ENCODE measurements around the gene PKN3. TPM values are rescaled to one million over a fixed set of nuclear protein-coding genes. Genes with fewer than 3 reads are reported as not detected.

The PKN3 gene
- total and polyA plus RNA-seq, 2 donors (not counting 1 experiment from before 2014, with no cell fraction given), result 1.4 to 3.7 TPM

DNA sequence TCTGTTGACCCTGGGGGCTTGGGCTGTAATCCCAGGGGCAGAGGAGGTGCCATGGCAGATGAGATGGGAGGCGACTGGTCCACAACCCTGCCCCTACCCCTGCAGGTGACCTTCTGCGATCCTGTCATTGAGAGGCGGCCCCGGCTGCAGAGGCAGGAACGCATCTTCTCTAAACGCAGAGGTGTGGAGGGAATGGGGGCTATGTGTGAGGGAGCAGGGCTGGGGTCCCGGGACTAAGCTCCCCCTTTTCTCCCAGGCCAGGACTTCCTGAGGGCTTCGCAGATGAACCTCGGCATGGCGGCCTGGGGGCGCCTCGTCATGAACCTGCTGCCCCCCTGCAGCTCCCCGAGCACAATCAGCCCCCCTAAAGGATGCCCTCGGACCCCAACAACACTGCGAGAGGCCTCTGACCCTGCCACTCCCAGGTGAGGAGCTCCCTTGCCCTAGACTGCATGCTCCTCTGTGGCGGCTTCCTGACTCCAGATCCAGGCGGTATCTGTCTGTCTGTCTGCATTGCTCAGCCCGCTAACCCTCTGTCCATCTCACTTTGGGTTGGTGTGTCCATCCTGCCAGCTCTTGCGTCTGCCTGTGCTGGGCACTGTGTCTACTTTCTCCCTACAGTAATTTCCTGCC lies 11.8 kb downstream of the PKN3 start:
- Histone ChIP-seq H3K9me3 (ENCODE audit: control extremely low read depth in 1 of 3, control insufficient read depth in 2 of 3, insufficient read depth in 1 of 3, low read length in 2 of 3) (no peaks in the 10 kb centered on the region), H3K9ac (ENCODE audit: low read length) (no peak overlapping the region), H3K36me3 (replicated peaks in 1 of 2; ENCODE audit: control extremely low read depth in 1 of 2, control insufficient read depth in 1 of 2, extremely low read depth in 1 of 2, insufficient read depth in 2 of 2, low read length in 1 of 2) (no peaks in the 10 kb centered on the region), H3K27ac (ENCODE audit: low read length in 2 of 2) (no peak overlapping the region), H2AFZ (ENCODE audit: insufficient read depth, low read depth, low read length, poor library complexity, severe bottlenecking) (no peak overlapping the region), H3K27me3 (replicated peaks in 1 of 4; ENCODE audit: control extremely low read depth in 1 of 4, control insufficient read depth in 3 of 4, insufficient read depth in 4 of 4, low read length in 3 of 4) (no peaks in the 10 kb centered on the region), H3K4me3 (ENCODE audit: control extremely low read depth in 1 of 5, extremely low read depth in 1 of 5, insufficient read depth in 1 of 5, low read depth in 2 of 5, low read length in 4 of 5) (no peak overlapping the region), H4K20me1 (ENCODE audit: control insufficient read depth, insufficient read depth, low read length, poor library complexity, severe bottlenecking) (no peaks in the 10 kb centered on the region), H3K4me2 (replicated peaks; ENCODE audit: low read depth, low read length, poor library complexity, severe bottlenecking) (no peak overlapping the region), H3K79me2 (ENCODE audit: control insufficient read depth, insufficient read depth, low read length) (no peaks in the 10 kb centered on the region), H3K4me1 (ENCODE audit: control insufficient read depth in 2 of 2, insufficient read depth in 2 of 2, low read length in 2 of 2) (no peaks in the 10 kb centered on the region)
- H3K27me3 Mint-ChIP-seq, result no peaks in the 10 kb centered on the region
- ChIA-PET CTCF (no interaction called here), POLR2A (no interaction called here)
- TF ChIP-seq EZH2 (IDR thresholded peaks at IDR 0.05; ENCODE audit: borderline replicate concordance, insufficient read depth, low read depth, low read length, poor library complexity, severe bottlenecking), result no peak
- TF ChIP-seq, protein P1, sequence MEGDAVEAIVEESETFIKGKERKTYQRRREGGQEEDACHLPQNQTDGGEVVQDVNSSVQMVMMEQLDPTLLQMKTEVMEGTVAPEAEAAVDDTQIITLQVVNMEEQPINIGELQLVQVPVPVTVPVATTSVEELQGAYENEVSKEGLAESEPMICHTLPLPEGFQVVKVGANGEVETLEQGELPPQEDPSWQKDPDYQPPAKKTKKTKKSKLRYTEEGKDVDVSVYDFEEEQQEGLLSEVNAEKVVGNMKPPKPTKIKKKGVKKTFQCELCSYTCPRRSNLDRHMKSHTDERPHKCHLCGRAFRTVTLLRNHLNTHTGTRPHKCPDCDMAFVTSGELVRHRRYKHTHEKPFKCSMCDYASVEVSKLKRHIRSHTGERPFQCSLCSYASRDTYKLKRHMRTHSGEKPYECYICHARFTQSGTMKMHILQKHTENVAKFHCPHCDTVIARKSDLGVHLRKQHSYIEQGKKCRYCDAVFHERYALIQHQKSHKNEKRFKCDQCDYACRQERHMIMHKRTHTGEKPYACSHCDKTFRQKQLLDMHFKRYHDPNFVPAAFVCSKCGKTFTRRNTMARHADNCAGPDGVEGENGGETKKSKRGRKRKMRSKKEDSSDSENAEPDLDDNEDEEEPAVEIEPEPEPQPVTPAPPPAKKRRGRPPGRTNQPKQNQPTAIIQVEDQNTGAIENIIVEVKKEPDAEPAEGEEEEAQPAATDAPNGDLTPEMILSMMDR (IDR thresholded peaks at IDR 0.05), result no peak
- no peak overlapping the region for H3K27ac Mint-ChIP-seq
- H3K4me1 Mint-ChIP-seq, result no peaks in the 10 kb centered on the region
- no peaks in the 10 kb centered on the region for H3K9me3 Mint-ChIP-seq (ENCODE audit: insufficient read depth)
- ATAC-seq (ENCODE audit: low read depth) (no peak), DNase-seq (no peak)
- 96% methylated on average over 14 of the region's 19 CpGs for WGBS (ENCODE audit: insufficient coverage)
- H3K4me3 Mint-ChIP-seq, result no peak overlapping the region
- intact Hi-C loops (cut with micrococcal nuclease), result no loop called here

DNA sequence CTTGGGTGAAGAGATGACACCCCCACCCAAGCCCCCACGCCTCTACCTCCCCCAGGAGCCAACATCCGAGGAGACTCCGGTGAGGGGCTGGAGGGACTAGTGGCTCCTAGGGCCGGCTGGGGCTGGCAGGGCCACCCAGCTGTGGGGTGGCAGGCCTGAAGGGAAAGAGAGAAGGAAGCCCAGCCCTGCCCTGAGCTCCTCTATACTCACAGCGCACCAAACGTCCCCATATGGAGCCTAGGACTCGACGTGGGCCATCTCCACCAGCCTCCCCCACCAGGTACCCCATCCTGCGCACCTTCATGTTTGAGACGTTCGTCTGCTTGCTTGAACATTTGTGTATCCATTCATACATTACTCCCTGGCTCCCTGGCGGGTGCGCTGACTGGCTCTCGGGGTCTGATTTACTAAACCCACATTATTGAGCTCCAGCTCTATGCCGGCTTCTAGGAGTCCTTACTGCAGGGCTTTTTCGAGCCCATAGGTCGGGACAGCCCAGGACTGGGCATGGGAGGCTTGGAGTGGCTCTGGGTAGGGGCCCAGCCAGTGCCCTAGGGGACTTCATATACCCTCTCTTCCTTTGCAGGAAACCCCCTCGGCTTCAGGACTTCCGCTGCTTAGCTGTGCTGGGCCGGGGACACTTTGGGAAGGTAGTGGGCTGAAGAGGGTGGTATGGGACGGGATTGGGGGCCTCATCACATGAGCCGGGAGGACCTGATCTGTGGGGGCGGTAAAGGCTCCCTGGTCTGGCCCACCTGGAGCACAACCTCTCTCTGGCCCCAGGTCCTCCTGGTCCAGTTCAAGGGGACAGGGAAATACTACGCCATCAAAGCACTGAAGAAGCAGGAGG lies 12.5 kb downstream of the PKN3 start:
- WGBS (ENCODE audit: insufficient coverage), result 89% methylated on average over 15 of the region's 24 CpGs
- Mint-ChIP-seq H3K4me1 (no peaks in the 10 kb centered on the region), H3K4me3 (no peak overlapping the region), H3K27me3 (no peaks in the 10 kb centered on the region), H3K27ac (no peak overlapping the region), H3K9me3 (ENCODE audit: insufficient read depth) (no peaks in the 10 kb centered on the region)
- no peaks in the 10 kb centered on the region for H4K20me1 ChIP-seq (ENCODE audit: control insufficient read depth, insufficient read depth, low read length, poor library complexity, severe bottlenecking)
- DNase-seq, result no peak
- ChIA-PET POLR2A (no interaction called here), CTCF (no interaction called here)
- H3K9ac ChIP-seq (ENCODE audit: low read length), result no peak overlapping the region
- H3K4me1 ChIP-seq (ENCODE audit: control insufficient read depth in 2 of 2, insufficient read depth in 2 of 2, low read length in 2 of 2), result no peaks in the 10 kb centered on the region
- H3K79me2 ChIP-seq (ENCODE audit: control insufficient read depth, insufficient read depth, low read length), result no peaks in the 10 kb centered on the region
- H2AFZ ChIP-seq (ENCODE audit: insufficient read depth, low read depth, low read length, poor library complexity, severe bottlenecking), result no peak overlapping the region
- no peaks in the 10 kb centered on the region for H3K36me3 ChIP-seq (replicated peaks in 1 of 2; ENCODE audit: control extremely low read depth in 1 of 2, control insufficient read depth in 1 of 2, extremely low read depth in 1 of 2, insufficient read depth in 2 of 2, low read length in 1 of 2)
- intact Hi-C loops (cut with micrococcal nuclease), result no loop called here
- H3K27me3 ChIP-seq (replicated peaks in 1 of 4; ENCODE audit: control extremely low read depth in 1 of 4, control insufficient read depth in 3 of 4, insufficient read depth in 4 of 4, low read length in 3 of 4), result no peaks in the 10 kb centered on the region
- no peak overlapping the region for H3K27ac ChIP-seq (ENCODE audit: low read length in 2 of 2)
- no peak for TF ChIP-seq EZH2 (IDR thresholded peaks at IDR 0.05; ENCODE audit: borderline replicate concordance, insufficient read depth, low read depth, low read length, poor library complexity, severe bottlenecking)
- TF ChIP-seq, protein P1 (IDR thresholded peaks at IDR 0.05), result no peak
- no peaks in the 10 kb centered on the region for H3K9me3 ChIP-seq (ENCODE audit: control extremely low read depth in 1 of 3, control insufficient read depth in 2 of 3, insufficient read depth in 1 of 3, low read length in 2 of 3)
- ATAC-seq (ENCODE audit: low read depth), result no peak
- no peak overlapping the region for H3K4me3 ChIP-seq (ENCODE audit: control extremely low read depth in 1 of 5, extremely low read depth in 1 of 5, insufficient read depth in 1 of 5, low read depth in 2 of 5, low read length in 4 of 5)
- no peak overlapping the region for H3K4me2 ChIP-seq (replicated peaks; ENCODE audit: low read depth, low read length, poor library complexity, severe bottlenecking)
